Glomerular endothelial cell (primary cell): ENCODE results near the gene TNFRSF18. TPM values are rescaled to one million over a fixed set of nuclear protein-coding genes. Genes with fewer than 3 reads are reported as not detected.
"Not testable (repeated sequence)": the region's sequence is repeated elsewhere in the genome, so short reads cannot be mapped to it uniquely, and the experiment has no call there.

ENCODE experiments used
- DNase-seq: peaks from one replicate; pipeline ENCODE4 v3.0.0-alpha.2; 2011; ENCODE audit warnings: low read depth, low spot score; ENCODE audit errors: extremely low read depth
- total RNA-seq: library from RNA; depleted of rRNA; stranded (reverse); fragments of >200 nt; gene quantifications from 2 replicates; pipeline ENCODE4 v1.2.3, GENCODE V29; 2015

TNFRSF18 gene
- total RNA-seq, 1 donor from 2014 or later, result 0.58 TPM

- DNase-seq, result no peak
These were observed 7.0 kb downstream of the TNFRSF18 start for GRCh38 chr1:1199141-1199960.

DNA sequence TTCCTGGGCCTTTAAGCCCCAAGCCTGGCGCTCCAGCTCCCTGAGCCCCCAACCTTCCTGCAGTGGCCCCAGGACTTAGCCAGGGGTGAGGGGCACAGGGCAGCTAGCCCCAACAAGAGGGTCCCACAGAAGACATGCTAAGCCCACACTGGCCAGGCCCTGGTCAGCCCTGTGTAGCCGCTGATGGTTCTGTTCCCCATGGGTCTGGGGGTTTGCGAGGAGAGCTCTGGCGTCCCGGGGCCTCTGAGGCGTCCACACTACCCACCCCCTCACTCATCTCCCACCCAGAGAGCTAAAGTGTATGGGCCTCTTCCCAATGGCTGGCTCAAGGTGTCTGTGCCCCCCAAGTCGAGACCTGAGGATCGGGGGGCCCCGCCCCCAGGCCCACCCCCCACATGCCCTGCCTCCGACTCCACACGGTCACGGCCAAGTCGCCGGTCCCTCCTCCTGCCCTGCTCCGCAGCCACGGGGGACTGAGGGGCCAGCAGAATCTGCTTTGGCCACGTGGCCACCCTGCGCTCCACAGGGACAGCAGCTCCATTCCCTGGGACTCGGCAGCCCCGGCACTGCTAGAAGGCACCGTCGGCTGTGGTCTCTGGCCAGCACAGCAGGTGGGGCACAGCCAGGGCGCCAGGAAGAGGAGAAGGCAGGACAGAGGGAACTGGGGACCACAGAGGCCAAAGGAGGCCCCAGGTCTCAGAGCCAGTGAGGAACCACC is 7.8 kb downstream of the TNFRSF18 start:
- DNase-seq, result no peak

DNA sequence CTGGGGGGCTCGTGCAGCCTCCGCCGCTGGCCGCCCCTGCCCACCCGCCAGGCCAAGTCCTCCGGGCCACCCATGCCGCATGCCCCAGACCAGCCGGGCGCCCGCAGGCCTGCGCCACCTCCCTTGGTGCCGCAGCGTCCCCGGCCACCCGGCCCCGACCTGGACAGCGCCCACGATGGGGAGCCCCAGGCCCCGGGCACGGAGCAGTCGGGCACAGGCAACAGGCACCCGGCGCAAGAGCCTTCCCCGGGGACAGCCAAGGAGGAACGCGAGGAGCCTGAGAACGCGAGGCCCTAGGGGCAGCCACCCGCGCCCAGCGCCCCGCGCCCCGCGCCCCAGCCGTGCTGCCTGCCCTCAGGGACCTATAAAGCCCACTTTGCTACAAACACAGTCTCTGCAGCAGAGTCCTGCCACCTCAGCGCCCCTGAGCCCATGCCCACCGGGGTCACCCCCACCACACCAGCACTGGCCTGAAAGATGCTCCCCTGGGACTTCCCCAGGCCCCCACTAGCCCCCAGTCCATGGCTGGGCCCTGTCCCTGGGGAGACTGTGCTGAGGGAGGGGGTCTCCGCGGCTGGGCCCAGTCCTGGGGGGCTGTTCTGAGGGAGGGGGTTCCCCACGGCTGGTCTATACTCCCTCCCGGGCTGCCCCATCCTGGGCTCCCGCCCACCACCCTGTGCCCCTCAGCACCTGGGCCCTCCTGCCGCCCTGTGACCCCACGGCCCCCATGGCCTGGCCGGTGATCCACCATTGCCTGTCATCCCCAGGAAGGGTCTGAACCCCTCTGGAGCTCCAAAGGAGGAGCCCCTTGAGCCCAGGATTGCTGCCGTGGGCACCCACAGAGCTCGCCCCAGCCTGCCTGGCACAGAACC is 8.6 kb downstream of the TNFRSF18 start:
- no peak for DNase-seq

GRCh38 chr1:1197188-1197500 is 9.2 kb downstream of the TNFRSF18 start:
- DNase-seq, result no peak

DNA sequence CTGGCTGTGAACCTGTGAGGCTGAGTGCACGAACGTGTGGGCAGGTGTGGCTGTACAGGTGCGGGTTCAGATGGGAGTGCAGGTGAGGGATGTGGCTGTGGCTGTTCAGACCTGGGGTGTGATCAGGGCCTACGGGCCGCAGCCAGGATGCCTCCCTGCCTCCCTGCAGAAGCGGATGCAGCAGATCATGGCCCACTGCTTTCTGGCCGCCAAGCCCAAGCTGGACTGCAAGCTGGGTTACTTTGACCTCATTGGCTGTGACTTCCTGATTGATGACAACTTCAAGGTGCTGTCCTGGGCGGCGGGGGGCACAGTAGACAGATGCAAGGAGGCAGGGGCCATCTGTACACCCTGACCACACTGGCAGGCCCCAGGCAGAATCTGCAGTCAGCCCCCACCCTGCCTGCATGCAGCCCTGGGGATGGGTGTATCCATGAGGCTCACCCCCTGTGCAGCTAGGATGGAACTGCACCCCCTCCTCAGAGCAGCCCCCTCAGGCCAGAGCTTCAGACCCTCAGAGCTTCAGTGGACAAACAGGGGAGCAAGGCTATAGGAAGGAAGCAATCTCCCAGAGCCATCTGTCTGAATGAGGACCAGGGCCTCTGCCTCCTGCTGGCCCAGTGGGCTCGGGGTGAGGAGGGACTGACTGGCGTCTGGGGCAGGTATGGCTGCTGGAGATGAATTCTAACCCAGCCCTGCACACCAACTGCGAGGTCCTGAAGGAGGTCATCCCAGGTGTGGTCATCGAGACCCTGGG is 9.8 kb downstream of the TNFRSF18 start:
- DNase-seq, result no peak

GRCh38 chr1:1195726-1196125 is 10.7 kb downstream of the TNFRSF18 start:
- not testable (repeated sequence) for DNase-seq

DNA sequence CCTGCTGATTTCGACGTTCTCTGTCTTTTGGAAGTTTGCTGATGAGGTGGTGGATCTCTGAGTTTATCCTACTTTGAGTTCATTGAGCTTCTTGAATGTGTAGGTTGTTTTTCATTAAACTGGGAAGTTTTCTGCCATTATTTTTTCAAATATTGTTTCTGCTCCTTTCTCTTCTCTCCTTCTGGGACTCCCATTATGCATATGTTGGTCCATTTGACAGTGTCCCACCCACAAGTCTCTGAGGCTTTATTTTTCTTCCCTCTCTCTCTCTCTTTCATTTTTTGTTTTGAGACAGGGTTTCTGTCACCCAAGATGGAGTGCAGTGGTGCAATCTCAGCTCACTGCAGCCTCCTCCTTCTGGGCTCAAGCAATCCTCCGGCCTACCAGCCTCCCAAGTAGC is 11.7 kb downstream of the TNFRSF18 start:
- no peak for DNase-seq

GRCh38 chr1:1191734-1192133 is 14.7 kb downstream of the TNFRSF18 start:
- no peak for DNase-seq

- DNase-seq, result no peak
These were observed 17.3 kb downstream of the TNFRSF18 start for GRCh38 chr1:1189111-1189510.

DNA sequence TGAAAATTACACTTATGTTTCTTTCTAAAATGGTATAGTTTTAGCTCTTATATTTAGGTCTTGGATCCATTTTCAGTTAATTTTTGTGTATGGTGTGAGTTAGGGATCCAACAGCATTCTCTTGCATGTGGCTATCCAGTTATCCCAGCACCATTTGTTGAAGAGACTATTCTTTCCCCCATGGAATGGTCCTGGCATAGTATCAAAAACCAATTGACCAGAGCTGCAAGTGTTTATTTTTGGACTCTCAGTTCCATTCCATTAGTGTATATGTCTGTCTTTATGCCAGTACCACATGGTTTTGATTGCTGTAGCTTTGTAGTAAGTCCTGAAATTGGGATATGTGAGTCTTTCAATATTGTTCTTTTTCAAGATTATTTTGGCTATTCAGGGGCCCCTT is 18.5 kb downstream of the TNFRSF18 start:
- no peak for DNase-seq

GRCh38 chr1:1185101-1185765 is 21.2 kb downstream of the TNFRSF18 start:
- DNase-seq, result no peak

DNA sequence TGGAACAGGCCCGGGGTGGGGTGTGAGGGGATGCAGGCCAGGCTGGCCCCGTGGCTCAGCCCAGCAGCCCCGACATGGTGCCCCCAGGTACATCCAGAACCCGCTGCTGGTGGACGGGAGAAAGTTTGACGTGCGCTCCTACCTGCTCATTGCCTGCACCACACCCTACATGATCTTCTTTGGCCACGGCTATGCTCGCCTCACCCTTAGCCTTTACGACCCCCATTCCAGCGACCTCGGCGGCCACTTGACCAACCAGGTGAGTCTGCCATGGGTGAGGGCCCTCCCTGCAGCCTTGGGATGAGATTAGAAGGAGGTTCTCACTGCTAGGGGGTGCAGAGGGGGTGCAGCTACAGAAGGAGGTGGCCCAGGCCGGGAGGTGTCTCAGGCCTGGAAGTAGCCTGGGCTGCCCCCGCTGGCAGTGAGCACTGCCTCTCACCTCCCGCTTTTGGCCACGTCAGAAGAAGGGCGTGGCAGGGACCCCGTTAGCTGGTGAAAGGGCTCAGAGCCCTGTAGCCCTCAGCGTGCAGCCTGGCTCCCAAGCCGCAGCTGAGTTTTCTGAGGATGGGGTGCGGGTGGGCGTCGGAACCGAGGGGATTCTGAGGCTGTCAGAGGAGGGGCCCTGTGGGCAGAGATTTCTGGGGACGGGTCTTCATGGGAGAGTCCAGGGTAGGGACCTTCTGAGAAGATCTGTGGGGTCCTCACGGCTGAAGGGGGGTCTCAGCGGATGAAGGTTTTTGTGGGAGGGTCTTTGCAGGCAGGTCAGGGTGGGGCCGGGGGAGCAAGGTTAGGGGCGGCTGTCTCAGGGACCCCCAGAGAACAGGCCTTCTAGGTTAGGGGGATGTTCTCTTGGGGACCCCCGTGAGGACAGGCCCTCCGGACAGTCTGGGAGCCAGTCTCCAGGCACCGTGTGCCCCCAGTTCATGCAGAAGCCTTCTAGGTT is 22.3 kb downstream of the TNFRSF18 start:
- no peak for DNase-seq

- no peak for DNase-seq
These were observed 23.1 kb downstream of the TNFRSF18 start for GRCh38 chr1:1183221-1183747.

DNA sequence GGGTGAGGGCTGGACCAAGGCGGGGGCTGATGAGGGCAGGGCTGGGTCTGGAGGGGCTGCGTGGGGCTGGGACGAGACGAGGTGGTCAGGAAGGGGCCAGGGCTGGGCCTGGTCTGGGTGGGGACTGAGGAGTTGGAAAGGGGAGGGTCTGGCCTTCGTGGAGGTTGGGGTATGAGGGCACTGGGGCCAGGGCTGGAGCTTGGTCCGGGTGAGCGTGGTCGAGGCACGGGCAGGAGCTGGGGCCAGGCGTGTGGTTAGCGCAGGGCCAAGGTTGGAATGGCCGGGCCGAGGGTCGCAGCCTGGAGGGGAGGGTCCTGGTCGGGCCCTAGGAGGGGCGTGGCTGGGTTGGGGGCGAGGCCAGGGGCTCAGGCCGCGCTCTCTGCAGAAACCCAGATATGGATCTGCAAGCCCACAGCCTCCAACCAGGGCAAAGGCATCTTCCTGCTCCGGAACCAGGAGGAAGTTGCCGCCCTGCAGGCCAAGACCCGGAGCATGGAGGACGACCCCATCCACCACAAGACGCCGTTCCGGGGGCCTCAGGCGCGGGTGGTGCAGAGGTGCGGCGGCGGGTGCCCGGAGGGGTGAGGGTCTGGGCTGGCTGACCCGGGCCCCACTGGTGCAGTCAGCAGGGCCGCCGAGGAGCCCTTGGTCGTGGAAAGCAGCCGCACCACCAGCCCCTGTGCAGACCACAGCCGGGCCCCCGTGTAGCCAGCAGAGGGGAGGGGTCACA is 23.7 kb downstream of the TNFRSF18 start:
- DNase-seq, result no peak

GRCh38 chr1:1181938-1182410 is 24.4 kb downstream of the TNFRSF18 start:
- no peak for DNase-seq

GRCh38 chr1:1181129-1181937 is 25.1 kb downstream of the TNFRSF18 start:
- no peak for DNase-seq
